Tibial nerve (tissue), 4 donors: ENCODE data around the gene COPS8.

Source experiments
- CTCF ChIP-seq, 5 experiments: fragments of 200-600 bp in 3 of 5; fragments of 450-650 bp in 2 of 5; sonication (generic) in 3 of 5; IDR thresholded peaks; one replicate each; pipeline ENCODE4 v1.5.1; 2016 to 2019; ENCODE audit warnings: antibody characterized with exemption in 5 of 5, mild to moderate bottlenecking in 3 of 5, moderate library complexity in 2 of 5
- EP300 ChIP-seq, 2 donors: sonication (generic); formaldehyde crosslinking; IDR thresholded peaks; one replicate each; pipeline ENCODE4 v1.6.1; 2017; ENCODE audit warnings: antibody characterized with exemption in 2 of 2, mild to moderate bottlenecking in 1 of 2

- TF ChIP-seq EP300 (IDR thresholded peaks at IDR 0.05) (no peak), CTCF (IDR thresholded peaks at IDR 0.05) (no peak)
Measured at GRCh38 chr2:237099804-237100203, 14.1 kb downstream of the COPS8 start.
